ENCODE data around the gene ZNF329. TPM values are rescaled to one million over a fixed set of nuclear protein-coding genes. Genes with fewer than 3 reads are reported as not detected.

Gene ZNF329
- total RNA-seq, 2 donors from 2014 or later: 3.9 to 5.9 TPM

GRCh38 chr19:58096884-58097283 is 53.7 kb downstream of the ZNF329 start:
- no peak overlapping the region for H3K9ac ChIP-seq (ENCODE audit: low read depth in 2 of 2, low read length in 2 of 2)
- DNase-seq: no peak
- intact Hi-C loops (cut with DNase I): no loop called here
- H3K4me1 ChIP-seq: no peaks in the 10 kb centered on the region
- no peak overlapping the region for H3K4me3 ChIP-seq
- no peaks in the 10 kb centered on the region for H3K36me3 ChIP-seq
- no peak overlapping the region for H3K27ac ChIP-seq
- TF ChIP-seq, protein P1, sequence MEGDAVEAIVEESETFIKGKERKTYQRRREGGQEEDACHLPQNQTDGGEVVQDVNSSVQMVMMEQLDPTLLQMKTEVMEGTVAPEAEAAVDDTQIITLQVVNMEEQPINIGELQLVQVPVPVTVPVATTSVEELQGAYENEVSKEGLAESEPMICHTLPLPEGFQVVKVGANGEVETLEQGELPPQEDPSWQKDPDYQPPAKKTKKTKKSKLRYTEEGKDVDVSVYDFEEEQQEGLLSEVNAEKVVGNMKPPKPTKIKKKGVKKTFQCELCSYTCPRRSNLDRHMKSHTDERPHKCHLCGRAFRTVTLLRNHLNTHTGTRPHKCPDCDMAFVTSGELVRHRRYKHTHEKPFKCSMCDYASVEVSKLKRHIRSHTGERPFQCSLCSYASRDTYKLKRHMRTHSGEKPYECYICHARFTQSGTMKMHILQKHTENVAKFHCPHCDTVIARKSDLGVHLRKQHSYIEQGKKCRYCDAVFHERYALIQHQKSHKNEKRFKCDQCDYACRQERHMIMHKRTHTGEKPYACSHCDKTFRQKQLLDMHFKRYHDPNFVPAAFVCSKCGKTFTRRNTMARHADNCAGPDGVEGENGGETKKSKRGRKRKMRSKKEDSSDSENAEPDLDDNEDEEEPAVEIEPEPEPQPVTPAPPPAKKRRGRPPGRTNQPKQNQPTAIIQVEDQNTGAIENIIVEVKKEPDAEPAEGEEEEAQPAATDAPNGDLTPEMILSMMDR (IDR thresholded peaks at IDR 0.05): no peak
- H3K27me3 ChIP-seq: no peaks in the 10 kb centered on the region
- H3K9me3 ChIP-seq: no peaks in the 10 kb centered on the region

- no peaks in the 10 kb centered on the region for H3K27me3 ChIP-seq
- H3K27ac ChIP-seq: no peak overlapping the region
- DNase-seq: no peak
- TF ChIP-seq, protein P1 (IDR thresholded peaks at IDR 0.05): no peak
- no peaks in the 10 kb centered on the region for H3K4me1 ChIP-seq
- no peak overlapping the region for H3K9ac ChIP-seq (ENCODE audit: low read depth in 2 of 2, low read length in 2 of 2)
- no peaks in the 10 kb centered on the region for H3K9me3 ChIP-seq
- intact Hi-C loops (cut with DNase I): no loop called here
- H3K4me3 ChIP-seq: no peak overlapping the region
- H3K36me3 ChIP-seq: no peaks in the 10 kb centered on the region
These were observed 55.3 kb downstream of the ZNF329 start for GRCh38 chr19:58095328-58095727.

DNA sequence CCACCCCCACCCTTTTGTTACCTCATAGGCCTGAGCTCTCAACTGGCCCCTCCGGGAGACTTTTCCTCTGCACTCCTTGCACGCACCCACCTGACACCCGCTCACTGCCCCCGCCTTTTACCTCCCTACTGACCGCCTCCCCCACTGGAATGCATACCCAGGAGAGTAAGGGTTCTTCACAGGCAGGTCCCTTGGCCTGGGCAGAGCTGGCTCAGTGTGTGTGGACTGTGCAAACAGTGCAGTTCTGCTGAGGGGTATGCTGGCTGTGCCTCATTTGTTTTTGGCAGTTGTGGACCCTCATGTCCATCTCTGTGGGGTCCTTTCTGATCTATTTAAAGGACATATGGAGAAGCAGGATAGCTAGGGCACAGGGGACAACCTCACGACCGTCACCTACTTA is 57.5 kb downstream of the ZNF329 start:
- Histone ChIP-seq H3K27ac (no peak overlapping the region), H3K9ac (ENCODE audit: low read depth in 2 of 2, low read length in 2 of 2) (no peak overlapping the region), H3K4me3 (no peak overlapping the region), H3K4me1 (no peaks in the 10 kb centered on the region), H3K36me3 (no peaks in the 10 kb centered on the region), H3K9me3 (no peaks in the 10 kb centered on the region), H3K27me3 (no peaks in the 10 kb centered on the region)
- DNase-seq: no peak
- intact Hi-C loops (cut with DNase I): no loop called here
- TF ChIP-seq, protein P1 (IDR thresholded peaks at IDR 0.05): no peak

DNA sequence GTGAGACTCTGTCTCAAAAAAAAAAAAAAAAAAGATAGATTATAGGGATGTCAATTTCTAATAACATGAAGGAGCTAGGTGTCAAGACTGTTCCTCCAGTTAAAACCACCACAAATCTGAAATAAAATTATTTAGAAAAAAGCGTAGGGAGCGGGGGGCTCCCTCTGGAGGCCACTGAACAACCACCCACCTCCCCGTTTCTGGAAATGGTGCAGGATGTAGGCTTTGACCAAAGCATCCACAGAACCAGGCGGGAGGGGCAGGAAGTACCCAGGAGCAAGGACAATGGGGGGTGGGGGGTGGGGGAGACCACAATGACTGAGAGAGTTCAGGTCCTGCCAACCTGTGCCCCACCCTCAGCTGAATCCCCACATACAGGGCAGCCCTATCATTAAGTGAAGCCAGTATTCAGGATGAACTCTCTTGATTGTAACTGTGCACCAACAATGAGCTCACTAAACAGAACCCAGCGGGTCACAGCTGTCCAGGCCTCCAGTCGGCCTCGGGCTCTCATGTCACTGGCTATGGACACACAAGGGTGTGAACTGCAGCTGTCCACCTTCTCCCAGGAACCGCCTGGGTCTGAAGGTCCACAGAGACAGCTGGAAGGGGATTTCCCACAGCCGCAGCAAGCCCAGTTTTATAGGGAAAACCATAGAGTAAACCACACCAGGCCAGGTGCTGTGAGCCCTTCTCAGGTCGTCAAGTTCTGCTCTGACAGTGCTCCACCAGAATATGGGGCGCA is 59.2 kb downstream of the ZNF329 start:
- no peak overlapping the region for H3K4me3 ChIP-seq
- TF ChIP-seq, protein P1 (IDR thresholded peaks at IDR 0.05): no peak
- H3K9ac ChIP-seq (ENCODE audit: low read depth in 2 of 2, low read length in 2 of 2): no peak overlapping the region
- no peaks in the 10 kb centered on the region for H3K36me3 ChIP-seq
- H3K9me3 ChIP-seq: no peaks in the 10 kb centered on the region
- H3K27ac ChIP-seq: no peak overlapping the region
- H3K4me1 ChIP-seq: no peaks in the 10 kb centered on the region
- no peak for DNase-seq
- no peaks in the 10 kb centered on the region for H3K27me3 ChIP-seq
- intact Hi-C loops (cut with DNase I): no loop called here

- intact Hi-C loops (cut with DNase I): no loop called here
- Histone ChIP-seq H3K4me3 (no peak overlapping the region), H3K36me3 (no peaks in the 10 kb centered on the region), H3K9ac (ENCODE audit: low read depth in 2 of 2, low read length in 2 of 2) (no peak overlapping the region), H3K27me3 (no peaks in the 10 kb centered on the region), H3K27ac (no peak overlapping the region), H3K4me1 (no peaks in the 10 kb centered on the region), H3K9me3 (no peaks in the 10 kb centered on the region)
- TF ChIP-seq, protein P1 (IDR thresholded peaks at IDR 0.05): no peak
- no peak for DNase-seq
These were observed 60.7 kb downstream of the ZNF329 start for GRCh38 chr19:58089846-58090245.

Data from colonic mucosa (tissue), 4 donors.